K562 (cell line): Measurements from ENCODE around the gene UBTD1. TPM values are rescaled to one million over a fixed set of nuclear protein-coding genes. Genes with fewer than 3 reads are reported as not detected.

Source experiments
- ARID1B ChIP-seq: fragments of 450-650 bp; IDR thresholded peaks from 2 replicates; pipeline ENCODE4 v1.6.1; 2016; ENCODE audit warnings: antibody characterized with exemption, mild to moderate bottlenecking, inconsistent platforms
- ARID4B ChIP-seq: sonication (generic); formaldehyde crosslinking; IDR thresholded peaks from 2 replicates; pipeline ENCODE4 v1.8.0; 2022; ENCODE audit warnings: mild to moderate bottlenecking, missing genetic modification reagents
- C11orf30 ChIP-seq: fragments of 450-650 bp; IDR thresholded peaks from 2 replicates; pipeline ENCODE4 v1.6.1; 2016; ENCODE audit warnings: low read depth, mild to moderate bottlenecking
- CREM ChIP-seq: IDR thresholded peaks from 2 replicates; pipeline ENCODE4 v1.6.1; 2014; ENCODE audit warnings: antibody characterized with exemption, low read depth
- ESRRA ChIP-seq: fragments of 450-650 bp; IDR thresholded peaks from 2 replicates; pipeline ENCODE4 v1.6.1; 2014; ENCODE audit warnings: low read depth, mild to moderate bottlenecking, moderate library complexity, borderline replicate concordance
- FOXA1 ChIP-seq: fragments of 450-650 bp; IDR thresholded peaks from 2 replicates; pipeline ENCODE4 v1.6.1; 2016; ENCODE audit warnings: mild to moderate bottlenecking, borderline replicate concordance
- L3MBTL2 ChIP-seq: fragments of 450-650 bp; IDR thresholded peaks from 2 replicates; pipeline ENCODE4 v1.6.1; 2016; ENCODE audit warnings: mild to moderate bottlenecking, moderate library complexity
- MAFK ChIP-seq: IDR thresholded peaks from 2 replicates; pipeline ENCODE4 v1.6.1; 2011; ENCODE audit warnings: low read length, improper control_type of control experiment
- NCOA4 ChIP-seq: fragments of 450-650 bp; IDR thresholded peaks from 2 replicates; pipeline ENCODE4 v1.6.1; 2018; ENCODE audit warnings: mild to moderate bottlenecking; ENCODE audit not compliant: partially characterized antibody
- NUFIP1 ChIP-seq: fragments of 450-650 bp; IDR thresholded peaks from 2 replicates; pipeline ENCODE4 v1.6.1; 2018; ENCODE audit not compliant: partially characterized antibody
- PHF20 ChIP-seq: fragments of 450-650 bp; IDR thresholded peaks from 2 replicates; pipeline ENCODE4 v1.6.1; 2018; ENCODE audit not compliant: partially characterized antibody
- SREBF1 ChIP-seq: fragments of 150-350 bp; IDR thresholded peaks from 2 replicates; pipeline ENCODE4 v1.6.1; 2014; ENCODE audit warnings: antibody characterized with exemption, low read depth, low read length, borderline replicate concordance
- TFE3 ChIP-seq: fragments of 450-650 bp; formaldehyde crosslinking; IDR thresholded peaks from 2 replicates; pipeline ENCODE4 v1.4.0; 2020; ENCODE audit warnings: mild to moderate bottlenecking, mixed read lengths
- TRIM28 ChIP-seq: fragments of 450-650 bp; IDR thresholded peaks from 2 replicates; pipeline ENCODE4 v1.6.1; 2017
- YBX1 ChIP-seq: fragments of 450-650 bp; IDR thresholded peaks from 2 replicates; pipeline ENCODE4 v1.7.1; 2016; ENCODE audit warnings: mild to moderate bottlenecking
- ZFPM2 ChIP-seq: fragments of 250-450 bp; sonication (Bioruptor Pico); IDR thresholded peaks from 2 replicates; pipeline ENCODE4 v1.5.1; 2022; ENCODE audit warnings: mild to moderate bottlenecking
- ZNF277 ChIP-seq: fragments of 250-450 bp; sonication (Bioruptor Pico); IDR thresholded peaks from 2 replicates; pipeline ENCODE4 v1.8.0; 2022; ENCODE audit warnings: inconsistent platforms, mild to moderate bottlenecking, moderate library complexity, borderline replicate concordance
- ZNF316 ChIP-seq: fragments of 450-650 bp; IDR thresholded peaks from 2 replicates; pipeline ENCODE4 v1.6.1; 2016
- ZNF592 ChIP-seq: fragments of 450-650 bp; IDR thresholded peaks from 2 replicates; pipeline ENCODE4 v1.6.1; 2017; ENCODE audit warnings: antibody characterized with exemption, mild to moderate bottlenecking
- polyA plus RNA-seq, 8 experiments: library from polyadenylated mRNA; depleted of rRNA in 4 of 8; stranded (reverse) in 5 of 8; unstranded in 3 of 8; fragments of >200 nt; fragmentation: Nextera tagmentation in 2 of 8; fragmentation: Illumina TruSeq in 1 of 8; extraction: Ambion mirVana in 2 of 8; extraction: Trizol in 1 of 8; gene quantifications; 2 replicates each; pipeline versions ENCODE4 v1.2.1 to v1.2.3, GENCODE V29; 2011 to 2014; ENCODE audit warnings: inconsistent platforms in 1 of 8, missing spikeins in 1 of 8
- total RNA-seq, 7 experiments: library from RNA; depleted of rRNA in 6 of 7; stranded (reverse); fragments of >200 nt in 6 of 7; fragmentation: Illumina TruSeq in 2 of 7; extraction: Trizol in 2 of 7; gene quantifications; 2 replicates each; pipeline versions ENCODE4 v1.2.1 to v1.2.3, GENCODE V29; 2011 to 2021; ENCODE audit warnings: low replicate concordance in 1 of 7

The UBTD1 gene
- total and polyA plus RNA-seq, 9 of the 15 experiments (the other 6 are each of a cell fraction or from before 2014, with no cell fraction given): 0.08 to 1.6 (median 0.81) TPM; not detected in 1

- TF ChIP-seq NUFIP1 (no peak), NCOA4 (no peak), ARID4B (CRISPR knock-in tag) (peak; percentile 53), CREM (peak; percentile 85), ZNF316 (no peak), SREBF1 (no peak), ZNF277 (CRISPR knock-in tag) (no peak), FOXA1 (no peak), L3MBTL2 (peak; percentile 49; the same call in 1 of the 2 replicates), TRIM28 (no peak), ZNF592 (no peak), PHF20 (no peak), ZFPM2 (CRISPR knock-in tag) (no peak), ESRRA (no peak), ARID1B (no peak), C11orf30 (no peak), YBX1 (no peak), TFE3 (CRISPR knock-in tag) (no peak), MAFK (no peak)
Measured at GRCh38 chr10:97497572-97498075, 1.1 kb upstream of the UBTD1 start (continued).
